ENCODE results near the gene PPP1R8. TPM values are rescaled to one million over a fixed set of nuclear protein-coding genes. Genes with fewer than 3 reads are reported as not detected.
"Not testable (repeated sequence)": the region's sequence is repeated elsewhere in the genome, so short reads cannot be mapped to it uniquely, and the experiment has no call there.

Gene PPP1R8
- total RNA-seq, 4 donors from 2014 or later, result 38.6 to 55.1 (median 41.0) TPM

GRCh38 chr1:27821761-27822315 is 8.7 kb upstream of the PPP1R8 start:
- TF ChIP-seq CTCF (IDR thresholded peaks at IDR 0.05), result no peak
- TF ChIP-seq POLR2A (IDR thresholded peaks at IDR 0.05), result no peak
- TF ChIP-seq EP300 (IDR thresholded peaks at IDR 0.05), result no peak
- TF ChIP-seq POLR2AphosphoS5 (IDR thresholded peaks at IDR 0.05), result no peak
- H3K9me3 ChIP-seq, result no peaks in the 10 kb centered on the region
- no peak for ATAC-seq
- no peaks in the 10 kb centered on the region for H3K27me3 ChIP-seq
- peaks cover 0 to 82% of the 10 kb centered on the region in 2 donors for H3K36me3 ChIP-seq
- H3K4me1 ChIP-seq, result no peaks in the 10 kb centered on the region
- 80 to 93% methylated on average over 6 to 7 of the region's 8 CpGs for WGBS, 2 donors (ENCODE audit: low coverage in 1 of 2)
- no peak overlapping the region for H3K27ac ChIP-seq
- H3K4me3 ChIP-seq, result no peak overlapping the region

DNA sequence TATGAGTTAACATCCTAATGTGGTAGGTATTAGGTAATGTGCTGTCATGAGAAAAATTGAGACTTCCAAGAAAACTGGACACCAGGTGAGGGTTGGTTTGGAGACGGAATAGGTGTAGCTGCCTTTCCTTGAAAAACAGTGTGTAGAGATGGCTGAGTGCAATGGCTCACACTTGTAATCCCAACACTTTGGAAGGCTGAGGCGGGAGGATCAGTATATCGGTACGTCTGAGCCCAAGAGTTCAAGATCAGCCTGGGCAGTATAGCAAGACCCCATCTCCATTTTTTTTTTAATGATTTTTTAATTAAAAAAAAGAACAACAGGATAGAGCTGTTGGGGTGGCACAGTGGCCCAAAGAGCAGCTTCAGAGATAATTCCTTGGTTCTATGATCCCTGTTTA is 6.8 kb upstream of the PPP1R8 start:
- Histone ChIP-seq H3K27me3 (no peaks in the 10 kb centered on the region), H3K36me3 (peaks cover 0 to 63% of the 10 kb centered on the region in 2 donors), H3K4me3 (no peak overlapping the region), H3K27ac (no peak overlapping the region), H3K4me1 (no peaks in the 10 kb centered on the region), H3K9me3 (no peaks in the 10 kb centered on the region)
- TF ChIP-seq CTCF (IDR thresholded peaks at IDR 0.05) (no peak), POLR2AphosphoS5 (IDR thresholded peaks at IDR 0.05) (no peak), POLR2A (IDR thresholded peaks at IDR 0.05) (no peak), EP300 (IDR thresholded peaks at IDR 0.05) (no peak)
- no peak for ATAC-seq
- 97% methylated on average over 4 of the region's 4 CpGs; no CpG with 5 or more reads in 1 of the 2 donors for WGBS, 2 donors (ENCODE audit: low coverage in 1 of 2)

DNA sequence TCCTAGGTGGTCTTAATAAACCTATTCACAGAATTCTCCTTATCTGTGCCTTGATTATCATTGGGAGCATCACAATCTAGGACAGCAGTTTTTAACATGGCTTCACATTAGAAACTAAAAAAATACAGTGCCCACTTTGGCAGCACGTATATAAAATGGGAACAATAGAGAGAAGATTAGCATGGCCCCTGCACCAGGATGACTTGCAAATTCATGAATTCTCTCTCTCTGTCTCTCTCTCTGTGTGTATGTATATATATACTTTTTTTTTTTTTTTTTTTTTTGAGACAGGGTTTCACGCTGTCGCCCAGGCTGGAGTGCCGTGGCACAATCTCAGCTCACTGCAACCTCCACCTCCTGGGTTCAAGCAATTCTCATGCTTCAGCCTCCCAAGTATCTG is 6.2 kb upstream of the PPP1R8 start:
- no peaks in the 10 kb centered on the region for H3K4me1 ChIP-seq
- TF ChIP-seq CTCF (IDR thresholded peaks at IDR 0.05) (no peak), POLR2AphosphoS5 (IDR thresholded peaks at IDR 0.05) (no peak), POLR2A (IDR thresholded peaks at IDR 0.05) (no peak), EP300 (IDR thresholded peaks at IDR 0.05) (no peak)
- ATAC-seq, result no peak
- H3K4me3 ChIP-seq, result no peak overlapping the region
- 88 to 91% methylated on average over 1 of the region's 4 CpGs for WGBS, 2 donors (ENCODE audit: low coverage in 1 of 2)
- peaks cover 0 to 56% of the 10 kb centered on the region in 2 donors for H3K36me3 ChIP-seq
- H3K9me3 ChIP-seq, result no peaks in the 10 kb centered on the region
- no peak overlapping the region for H3K27ac ChIP-seq
- no peaks in the 10 kb centered on the region for H3K27me3 ChIP-seq

GRCh38 chr1:27829339-27829960 is 1.1 kb upstream of the PPP1R8 start:
- WGBS, 2 donors (ENCODE audit: low coverage in 1 of 2), result 85 to 100% methylated on average over 2 to 3 of the region's 4 CpGs
- not testable (repeated sequence) for H3K9me3 ChIP-seq, H3K4me3 ChIP-seq, H3K27me3 ChIP-seq, ATAC-seq
- Histone ChIP-seq H3K4me1 (peaks cover 7 to 39% (median 9%) of the 10 kb centered on the region in 3 donors), H3K36me3 (peaks cover 0 to 27% of the 10 kb centered on the region in 2 donors), H3K27ac (peak overlapping the region in 3 of 4 donors; percentile 85 to 92 (median 87))

DNA sequence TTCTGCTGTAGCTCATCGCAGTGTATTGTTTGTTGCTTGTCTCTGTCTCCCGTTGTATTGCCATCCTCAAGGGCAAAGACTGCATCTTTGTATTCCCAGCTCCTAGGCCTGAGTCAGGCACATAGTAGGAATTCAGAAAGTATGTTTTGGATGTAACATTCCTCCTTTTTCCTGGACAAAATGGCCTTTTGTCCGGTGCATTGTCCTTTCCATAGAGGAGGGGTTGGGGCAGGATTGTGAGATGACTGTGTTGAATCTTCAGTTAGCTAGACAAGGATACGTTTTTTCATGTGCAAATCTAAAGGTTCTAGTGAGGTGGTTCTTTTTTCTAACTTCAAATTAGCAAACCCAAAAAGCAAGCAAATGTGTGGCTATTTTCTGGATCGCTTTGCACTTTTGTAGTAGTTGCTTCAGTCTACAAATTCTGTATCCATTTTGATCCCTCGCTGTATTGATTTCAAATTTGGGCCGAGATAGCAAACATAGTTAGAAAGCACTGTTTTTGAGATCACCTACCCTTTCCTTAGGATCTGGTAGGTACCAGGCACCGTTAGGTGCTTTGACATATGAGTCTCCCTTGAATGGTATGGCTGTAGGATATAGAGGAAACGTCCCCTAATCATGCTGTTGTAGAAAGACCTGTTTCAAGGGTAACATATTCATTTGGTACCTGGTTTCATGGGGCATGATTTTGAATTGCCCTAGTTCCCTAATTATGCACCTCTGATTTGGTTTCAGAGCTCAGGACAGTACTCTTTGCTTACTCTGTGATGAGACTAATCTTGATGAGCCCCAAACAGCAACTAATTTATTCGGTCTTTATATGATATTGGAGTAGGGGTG is 1.2 kb downstream of the PPP1R8 start:
- peaks cover 7 to 48% (median 9%) of the 10 kb centered on the region in 3 donors for H3K4me1 ChIP-seq
- H3K9me3 ChIP-seq, result no peaks in the 10 kb centered on the region
- no peaks in the 10 kb centered on the region for H3K27me3 ChIP-seq
- no peak for ATAC-seq
- peak overlapping the region in 3 of 4 donors; percentile 85 to 92 (median 87) for H3K27ac ChIP-seq
- peak overlapping the region; percentile 95 to 97 for H3K4me3 ChIP-seq
- H3K36me3 ChIP-seq, result peaks cover 0 to 29% of the 10 kb centered on the region in 2 donors
- TF ChIP-seq EP300 (IDR thresholded peaks at IDR 0.05), result no peak
- TF ChIP-seq CTCF (IDR thresholded peaks at IDR 0.05), result no peak
- no peak for TF ChIP-seq POLR2AphosphoS5 (IDR thresholded peaks at IDR 0.05)
- TF ChIP-seq POLR2A (IDR thresholded peaks at IDR 0.05), result no peak
- 37 to 49% methylated on average over 8 to 9 of the region's 10 CpGs for WGBS, 2 donors (ENCODE audit: low coverage in 1 of 2)
